OCI-LY7 (cell line): ENCODE measurements around the gene ADAMTS6.

ENCODE experiments used
- EZH2phosphoT487 ChIP-seq: fragments of 200-600 bp; sonication (generic); IDR thresholded peaks from 2 replicates; pipeline ENCODE4 v1.6.1; 2018; ENCODE audit warnings: low read depth, borderline replicate concordance, mild to moderate bottlenecking, mixed run types, antibody characterized with exemption, low read length, moderate library complexity, mixed read lengths
- TF ChIP-seq, protein P1 (sequence below): fragments of 200-600 bp; sonication (generic); conservative IDR thresholded peaks from 2 replicates; pipeline ENCODE4 v1.5.1; 2014; ENCODE audit warnings: mild to moderate bottlenecking, antibody characterized with exemption, low read length, moderate library complexity, mixed read lengths

DNA sequence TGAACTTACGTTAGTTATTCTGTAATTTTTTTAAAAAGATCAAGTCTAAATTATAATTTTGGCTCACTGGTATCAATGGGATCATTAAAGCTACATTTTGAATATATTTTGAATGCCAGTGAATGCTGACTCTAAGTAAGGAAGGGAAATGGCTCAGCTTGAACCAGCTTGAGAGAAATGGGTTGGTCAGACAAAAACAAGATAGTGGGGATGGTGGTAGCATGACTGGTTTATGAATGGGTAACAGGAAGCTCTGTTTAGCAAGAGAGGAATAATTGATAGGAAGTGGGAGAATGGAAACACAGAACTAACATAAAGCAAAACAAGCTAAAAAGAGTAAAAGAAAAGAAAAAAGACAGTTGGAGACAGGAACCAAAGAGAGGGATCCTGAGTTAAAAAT is 220.2 kb downstream of the ADAMTS6 start:
- TF ChIP-seq, protein P1, sequence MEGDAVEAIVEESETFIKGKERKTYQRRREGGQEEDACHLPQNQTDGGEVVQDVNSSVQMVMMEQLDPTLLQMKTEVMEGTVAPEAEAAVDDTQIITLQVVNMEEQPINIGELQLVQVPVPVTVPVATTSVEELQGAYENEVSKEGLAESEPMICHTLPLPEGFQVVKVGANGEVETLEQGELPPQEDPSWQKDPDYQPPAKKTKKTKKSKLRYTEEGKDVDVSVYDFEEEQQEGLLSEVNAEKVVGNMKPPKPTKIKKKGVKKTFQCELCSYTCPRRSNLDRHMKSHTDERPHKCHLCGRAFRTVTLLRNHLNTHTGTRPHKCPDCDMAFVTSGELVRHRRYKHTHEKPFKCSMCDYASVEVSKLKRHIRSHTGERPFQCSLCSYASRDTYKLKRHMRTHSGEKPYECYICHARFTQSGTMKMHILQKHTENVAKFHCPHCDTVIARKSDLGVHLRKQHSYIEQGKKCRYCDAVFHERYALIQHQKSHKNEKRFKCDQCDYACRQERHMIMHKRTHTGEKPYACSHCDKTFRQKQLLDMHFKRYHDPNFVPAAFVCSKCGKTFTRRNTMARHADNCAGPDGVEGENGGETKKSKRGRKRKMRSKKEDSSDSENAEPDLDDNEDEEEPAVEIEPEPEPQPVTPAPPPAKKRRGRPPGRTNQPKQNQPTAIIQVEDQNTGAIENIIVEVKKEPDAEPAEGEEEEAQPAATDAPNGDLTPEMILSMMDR, result no peak
- no peak for TF ChIP-seq EZH2phosphoT487
